ENCODE data around the gene CLRN3.

The CLRN3 gene, protein sequence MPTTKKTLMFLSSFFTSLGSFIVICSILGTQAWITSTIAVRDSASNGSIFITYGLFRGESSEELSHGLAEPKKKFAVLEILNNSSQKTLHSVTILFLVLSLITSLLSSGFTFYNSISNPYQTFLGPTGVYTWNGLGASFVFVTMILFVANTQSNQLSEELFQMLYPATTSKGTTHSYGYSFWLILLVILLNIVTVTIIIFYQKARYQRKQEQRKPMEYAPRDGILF

DNA sequence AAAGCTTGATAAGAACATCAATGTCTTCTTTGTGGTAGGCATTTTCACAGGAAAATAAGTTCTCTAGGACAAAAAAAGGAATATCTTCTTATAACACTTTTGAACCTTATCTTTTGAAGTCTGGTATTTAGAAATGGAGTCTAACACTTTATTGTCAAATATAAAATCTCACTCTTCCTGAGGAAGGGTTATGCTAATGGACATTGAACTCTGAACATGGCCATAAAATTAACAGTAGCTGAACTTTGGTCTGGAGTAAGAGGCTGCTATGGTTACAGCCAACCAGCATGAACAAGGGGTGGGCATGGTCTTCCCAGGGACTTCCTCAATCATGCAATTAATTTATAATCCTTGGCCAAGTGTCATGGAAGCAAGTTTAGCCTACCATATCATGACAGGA, at the start of gene CLRN3:
CLRN3 (minus strand) TSS at position 199 of the 400 bp plus-strand sequence; CDS start at position 42, 157 bp downstream.
- no peaks in the 10 kb centered on the region for H3K9me2 ChIP-seq (replicated peaks; ENCODE audit: insufficient read depth, low read length)
- no peak within 1 kb of the TSS for H3K4me2 ChIP-seq (ENCODE audit: low read depth, low read length, poor library complexity, severe bottlenecking)
- H3K36me3 ChIP-seq (ENCODE audit: low read length) = no peaks in the 10 kb centered on the region
- no peak within 1 kb of the TSS for H3K4me3 ChIP-seq (ENCODE audit: insufficient read depth, low read length, poor library complexity, severe bottlenecking)
- H3K9me3 ChIP-seq (ENCODE audit: insufficient read depth, low read length) = no peaks in the 10 kb centered on the region
- H2AFZ ChIP-seq (ENCODE audit: low read depth, low read length, severe bottlenecking) = no peak within 1 kb of the TSS
- no peak within 1 kb of the TSS for H3K9ac ChIP-seq (ENCODE audit: low read length)
- TF ChIP-seq EZH2phosphoT487 (conservative IDR thresholded peaks at IDR 0.05; ENCODE audit: low read length) = no peak
- TF ChIP-seq, protein P1, sequence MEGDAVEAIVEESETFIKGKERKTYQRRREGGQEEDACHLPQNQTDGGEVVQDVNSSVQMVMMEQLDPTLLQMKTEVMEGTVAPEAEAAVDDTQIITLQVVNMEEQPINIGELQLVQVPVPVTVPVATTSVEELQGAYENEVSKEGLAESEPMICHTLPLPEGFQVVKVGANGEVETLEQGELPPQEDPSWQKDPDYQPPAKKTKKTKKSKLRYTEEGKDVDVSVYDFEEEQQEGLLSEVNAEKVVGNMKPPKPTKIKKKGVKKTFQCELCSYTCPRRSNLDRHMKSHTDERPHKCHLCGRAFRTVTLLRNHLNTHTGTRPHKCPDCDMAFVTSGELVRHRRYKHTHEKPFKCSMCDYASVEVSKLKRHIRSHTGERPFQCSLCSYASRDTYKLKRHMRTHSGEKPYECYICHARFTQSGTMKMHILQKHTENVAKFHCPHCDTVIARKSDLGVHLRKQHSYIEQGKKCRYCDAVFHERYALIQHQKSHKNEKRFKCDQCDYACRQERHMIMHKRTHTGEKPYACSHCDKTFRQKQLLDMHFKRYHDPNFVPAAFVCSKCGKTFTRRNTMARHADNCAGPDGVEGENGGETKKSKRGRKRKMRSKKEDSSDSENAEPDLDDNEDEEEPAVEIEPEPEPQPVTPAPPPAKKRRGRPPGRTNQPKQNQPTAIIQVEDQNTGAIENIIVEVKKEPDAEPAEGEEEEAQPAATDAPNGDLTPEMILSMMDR (IDR thresholded peaks at IDR 0.05; ENCODE audit: insufficient read depth, low read length, poor library complexity, severe bottlenecking) = no peak
- H3K27me3 ChIP-seq (ENCODE audit: low read length) = no peaks in the 10 kb centered on the region
- no peak within 1 kb of the TSS for H3K27ac ChIP-seq (ENCODE audit: low read depth, low read length)
- no peaks in the 10 kb centered on the region for H3K79me2 ChIP-seq (ENCODE audit: insufficient read depth, low read length)
- H3F3A ChIP-seq (ENCODE audit: insufficient read depth) = no peaks in the 10 kb centered on the region
- no peaks in the 10 kb centered on the region for H4K20me1 ChIP-seq (ENCODE audit: low read depth, low read length)

DNA sequence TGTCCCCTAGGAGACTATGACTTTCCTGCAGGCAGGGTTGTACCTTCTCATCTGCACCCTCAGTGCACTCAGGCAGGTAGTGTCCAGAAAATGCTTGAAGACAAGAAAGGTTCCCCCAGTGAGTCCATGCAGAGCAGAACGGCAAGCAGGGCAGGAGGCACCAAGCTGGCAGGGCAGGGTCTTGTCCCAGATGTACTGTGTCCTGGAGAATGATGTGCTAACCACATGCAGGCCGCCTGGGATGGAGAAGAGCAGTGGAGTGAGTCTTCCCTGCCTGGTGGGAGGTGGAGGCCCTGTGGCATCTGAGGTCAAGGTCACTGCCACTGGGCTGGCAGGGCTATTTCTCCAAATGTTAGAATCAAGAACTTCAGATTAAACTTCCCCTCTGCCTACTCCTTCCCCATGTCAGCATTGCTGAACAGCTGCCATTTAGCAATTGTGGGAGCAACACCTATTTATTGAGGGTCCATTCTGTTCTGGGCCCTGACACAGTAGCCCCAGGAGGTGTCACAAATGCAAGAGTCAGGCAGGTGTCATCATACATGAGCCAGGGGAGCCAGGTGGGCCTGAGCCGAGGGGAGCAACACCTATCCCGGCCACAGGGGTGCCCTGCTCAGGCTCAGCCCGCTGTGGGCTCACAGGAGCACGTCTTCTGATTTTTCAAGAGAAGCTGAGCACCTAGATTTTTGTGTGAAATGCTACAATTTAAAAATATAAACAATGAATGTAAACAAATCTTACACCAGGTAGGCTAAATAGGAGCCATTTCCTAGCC, 48.3 kb upstream of the CLRN3 start:
- no peak overlapping the region for H2AFZ ChIP-seq (ENCODE audit: low read depth, low read length, severe bottlenecking)
- no peaks in the 10 kb centered on the region for H3K27me3 ChIP-seq (ENCODE audit: low read length)
- no peak overlapping the region for H3K9ac ChIP-seq (ENCODE audit: low read length)
- TF ChIP-seq EZH2phosphoT487 (conservative IDR thresholded peaks at IDR 0.05; ENCODE audit: low read length) = no peak
- TF ChIP-seq, protein P1 (IDR thresholded peaks at IDR 0.05; ENCODE audit: insufficient read depth, low read length, poor library complexity, severe bottlenecking) = no peak
- no peaks in the 10 kb centered on the region for H3K79me2 ChIP-seq (ENCODE audit: insufficient read depth, low read length)
- no peak overlapping the region for H3K4me2 ChIP-seq (ENCODE audit: low read depth, low read length, poor library complexity, severe bottlenecking)
- no peak overlapping the region for H3K4me3 ChIP-seq (ENCODE audit: insufficient read depth, low read length, poor library complexity, severe bottlenecking)
- no peaks in the 10 kb centered on the region for H4K20me1 ChIP-seq (ENCODE audit: low read depth, low read length)
- no peaks in the 10 kb centered on the region for H3F3A ChIP-seq (ENCODE audit: insufficient read depth)
- no peaks in the 10 kb centered on the region for H3K9me2 ChIP-seq (replicated peaks; ENCODE audit: insufficient read depth, low read length)
- no peak overlapping the region for H3K27ac ChIP-seq (ENCODE audit: low read depth, low read length)
- H3K36me3 ChIP-seq (ENCODE audit: low read length) = no peaks in the 10 kb centered on the region
- H3K9me3 ChIP-seq (ENCODE audit: insufficient read depth, low read length) = no peaks in the 10 kb centered on the region

DNA sequence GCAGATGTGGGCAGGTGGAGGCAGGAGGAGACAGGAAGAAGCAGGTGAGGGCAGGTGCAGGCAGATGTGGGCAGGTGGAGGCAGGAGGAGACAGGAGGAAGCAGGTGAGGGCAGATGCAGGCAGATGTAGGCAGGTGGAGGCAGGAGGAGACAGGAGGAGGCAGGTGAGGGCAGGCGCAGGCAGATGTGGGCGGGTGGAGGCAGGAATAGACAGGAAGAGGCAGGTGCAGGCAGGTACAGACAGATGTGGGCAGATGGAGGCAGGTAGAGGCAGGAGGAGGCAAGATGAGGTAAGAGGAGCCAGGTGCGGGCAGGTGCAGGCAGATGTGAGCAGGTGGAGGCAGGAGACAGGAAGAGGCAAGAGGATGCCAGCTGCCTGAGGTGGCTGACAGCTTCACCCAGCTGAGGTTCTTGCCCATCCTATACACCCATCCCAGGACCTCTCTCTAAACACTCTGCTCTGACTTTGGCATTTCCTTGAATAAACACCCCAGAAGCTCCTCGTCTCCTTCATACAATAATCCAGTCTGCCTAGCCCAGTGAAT, 47.1 kb upstream of the CLRN3 start:
- no peaks in the 10 kb centered on the region for H3F3A ChIP-seq (ENCODE audit: insufficient read depth)
- H3K27me3 ChIP-seq (ENCODE audit: low read length) = no peaks in the 10 kb centered on the region
- H3K9ac ChIP-seq (ENCODE audit: low read length) = no peak overlapping the region
- no peaks in the 10 kb centered on the region for H3K79me2 ChIP-seq (ENCODE audit: insufficient read depth, low read length)
- H2AFZ ChIP-seq (ENCODE audit: low read depth, low read length, severe bottlenecking) = no peak overlapping the region
- no peak overlapping the region for H3K4me2 ChIP-seq (ENCODE audit: low read depth, low read length, poor library complexity, severe bottlenecking)
- no peak overlapping the region for H3K27ac ChIP-seq (ENCODE audit: low read depth, low read length)
- H3K4me3 ChIP-seq (ENCODE audit: insufficient read depth, low read length, poor library complexity, severe bottlenecking) = no peak overlapping the region
- no peaks in the 10 kb centered on the region for H4K20me1 ChIP-seq (ENCODE audit: low read depth, low read length)
- no peaks in the 10 kb centered on the region for H3K36me3 ChIP-seq (ENCODE audit: low read length)
- TF ChIP-seq, protein P1 (IDR thresholded peaks at IDR 0.05; ENCODE audit: insufficient read depth, low read length, poor library complexity, severe bottlenecking) = no peak
- no peak for TF ChIP-seq EZH2phosphoT487 (conservative IDR thresholded peaks at IDR 0.05; ENCODE audit: low read length)
- no peaks in the 10 kb centered on the region for H3K9me3 ChIP-seq (ENCODE audit: insufficient read depth, low read length)
- no peaks in the 10 kb centered on the region for H3K9me2 ChIP-seq (replicated peaks; ENCODE audit: insufficient read depth, low read length)

Data from SU-DHL-6 (cell line).